ENCODE results near the gene OSBPL8.
"Not testable (repeated sequence)": the region's sequence is repeated elsewhere in the genome, so short reads cannot be mapped to it uniquely, and the experiment has no call there.

The OSBPL8 gene

GRCh38 chr12:76319595-76320319 lies 239.8 kb downstream of the OSBPL8 start:
- not testable (repeated sequence) for DNase-seq (ENCODE audit: low read depth); H3K36me3 ChIP-seq (ENCODE audit: control insufficient read depth, insufficient read depth, low read length, severe bottlenecking)

GRCh38 chr12:76318773-76319594 lies 240.6 kb downstream of the OSBPL8 start:
- no peaks in the 10 kb centered on the region for H3K27me3 ChIP-seq (replicated peaks; ENCODE audit: control insufficient read depth, insufficient read depth, low read length)
- peaks cover 8% of the 10 kb centered on the region for H3K4me1 ChIP-seq (ENCODE audit: control insufficient read depth, insufficient read depth, low read length)
- H3K36me3 ChIP-seq (ENCODE audit: control insufficient read depth, insufficient read depth, low read length, severe bottlenecking): no peaks in the 10 kb centered on the region
- H3K4me3 ChIP-seq (ENCODE audit: low read length): no peak overlapping the region
- no peak overlapping the region for H3K9ac ChIP-seq (ENCODE audit: low read length)
- no peak for DNase-seq (ENCODE audit: low read depth)
- no peaks in the 10 kb centered on the region for H3K9me3 ChIP-seq (ENCODE audit: control insufficient read depth, low read length)

More at GRCh38 chr12:76319595-76320319, 239.8 kb downstream of the OSBPL8 start:
- not testable (repeated sequence) for H3K27me3 ChIP-seq (replicated peaks; ENCODE audit: control insufficient read depth, insufficient read depth, low read length); H3K9ac ChIP-seq (ENCODE audit: low read length); H3K4me3 ChIP-seq (ENCODE audit: low read length); H3K4me1 ChIP-seq (ENCODE audit: control insufficient read depth, insufficient read depth, low read length); H3K9me3 ChIP-seq (ENCODE audit: control insufficient read depth, low read length)

- Histone ChIP-seq H3K4me3 (ENCODE audit: low read length) (no peak overlapping the region), H3K4me1 (ENCODE audit: control insufficient read depth, insufficient read depth, low read length) (peaks cover 8% of the 10 kb centered on the region)
These were observed 241.6 kb downstream of the OSBPL8 start for GRCh38 chr12:76317976-76318375.

GRCh38 chr12:76316468-76316867 lies 243.1 kb downstream of the OSBPL8 start:
- no peaks in the 10 kb centered on the region for H3K9me3 ChIP-seq (ENCODE audit: control insufficient read depth, low read length)
- no peaks in the 10 kb centered on the region for H3K36me3 ChIP-seq (ENCODE audit: control insufficient read depth, insufficient read depth, low read length, severe bottlenecking)
- no peak overlapping the region for H3K4me3 ChIP-seq (ENCODE audit: low read length)
- no peaks in the 10 kb centered on the region for H3K27me3 ChIP-seq (replicated peaks; ENCODE audit: control insufficient read depth, insufficient read depth, low read length)
- H3K4me1 ChIP-seq (ENCODE audit: control insufficient read depth, insufficient read depth, low read length): peaks cover 15% of the 10 kb centered on the region
- H3K9ac ChIP-seq (ENCODE audit: low read length): no peak overlapping the region
- no peak for DNase-seq (ENCODE audit: low read depth)

More at GRCh38 chr12:76317976-76318375, 241.6 kb downstream of the OSBPL8 start:
- no peak overlapping the region for H3K9ac ChIP-seq (ENCODE audit: low read length)
- H3K9me3 ChIP-seq (ENCODE audit: control insufficient read depth, low read length): no peaks in the 10 kb centered on the region
- no peak for DNase-seq (ENCODE audit: low read depth)
- H3K27me3 ChIP-seq (replicated peaks; ENCODE audit: control insufficient read depth, insufficient read depth, low read length): no peaks in the 10 kb centered on the region
- H3K36me3 ChIP-seq (ENCODE audit: control insufficient read depth, insufficient read depth, low read length, severe bottlenecking): no peaks in the 10 kb centered on the region

- H3K4me1 ChIP-seq (ENCODE audit: control insufficient read depth, insufficient read depth, low read length): peaks cover 14% of the 10 kb centered on the region
- no peak overlapping the region for H3K9ac ChIP-seq (ENCODE audit: low read length)
- no peaks in the 10 kb centered on the region for H3K9me3 ChIP-seq (ENCODE audit: control insufficient read depth, low read length)
- no peaks in the 10 kb centered on the region for H3K27me3 ChIP-seq (replicated peaks; ENCODE audit: control insufficient read depth, insufficient read depth, low read length)
- no peak overlapping the region for H3K4me3 ChIP-seq (ENCODE audit: low read length)
- DNase-seq (ENCODE audit: low read depth): no peak
- H3K36me3 ChIP-seq (ENCODE audit: control insufficient read depth, insufficient read depth, low read length, severe bottlenecking): no peaks in the 10 kb centered on the region
These were observed 246.3 kb downstream of the OSBPL8 start for GRCh38 chr12:76313299-76313698.

- no peak overlapping the region for H3K4me3 ChIP-seq (ENCODE audit: low read length)
- H3K9me3 ChIP-seq (ENCODE audit: control insufficient read depth, low read length): no peaks in the 10 kb centered on the region
- H3K36me3 ChIP-seq (ENCODE audit: control insufficient read depth, insufficient read depth, low read length, severe bottlenecking): no peaks in the 10 kb centered on the region
- DNase-seq (ENCODE audit: low read depth): no peak
- H3K27me3 ChIP-seq (replicated peaks; ENCODE audit: control insufficient read depth, insufficient read depth, low read length): no peaks in the 10 kb centered on the region
- peaks cover 13% of the 10 kb centered on the region for H3K4me1 ChIP-seq (ENCODE audit: control insufficient read depth, insufficient read depth, low read length)
- H3K9ac ChIP-seq (ENCODE audit: low read length): no peak overlapping the region
These were observed 247.3 kb downstream of the OSBPL8 start for GRCh38 chr12:76312315-76312714.

- no peaks in the 10 kb centered on the region for H3K9me3 ChIP-seq (ENCODE audit: control insufficient read depth, low read length)
- no peaks in the 10 kb centered on the region for H3K36me3 ChIP-seq (ENCODE audit: control insufficient read depth, insufficient read depth, low read length, severe bottlenecking)
- H3K4me1 ChIP-seq (ENCODE audit: control insufficient read depth, insufficient read depth, low read length): peaks cover 13% of the 10 kb centered on the region
- H3K4me3 ChIP-seq (ENCODE audit: low read length): no peak overlapping the region
- no peak overlapping the region for H3K9ac ChIP-seq (ENCODE audit: low read length)
- H3K27me3 ChIP-seq (replicated peaks; ENCODE audit: control insufficient read depth, insufficient read depth, low read length): no peaks in the 10 kb centered on the region
- DNase-seq (ENCODE audit: low read depth): peak; percentile 29
These were observed 247.8 kb downstream of the OSBPL8 start for GRCh38 chr12:76311796-76312195.

GRCh38 chr12:76310110-76310509 lies 249.5 kb downstream of the OSBPL8 start:
- Histone ChIP-seq H3K36me3 (ENCODE audit: control insufficient read depth, insufficient read depth, low read length, severe bottlenecking) (no peaks in the 10 kb centered on the region), H3K9ac (ENCODE audit: low read length) (no peak overlapping the region), H3K4me3 (ENCODE audit: low read length) (no peak overlapping the region), H3K9me3 (ENCODE audit: control insufficient read depth, low read length) (no peaks in the 10 kb centered on the region), H3K27me3 (replicated peaks; ENCODE audit: control insufficient read depth, insufficient read depth, low read length) (no peaks in the 10 kb centered on the region), H3K4me1 (ENCODE audit: control insufficient read depth, insufficient read depth, low read length) (peaks cover 13% of the 10 kb centered on the region)
- peak; percentile 20 for DNase-seq (ENCODE audit: low read depth)

GRCh38 chr12:76308866-76309265 lies 250.7 kb downstream of the OSBPL8 start:
- H3K9me3 ChIP-seq (ENCODE audit: control insufficient read depth, low read length): no peaks in the 10 kb centered on the region
- DNase-seq (ENCODE audit: low read depth): peak; percentile 44
- H3K4me3 ChIP-seq (ENCODE audit: low read length): no peak overlapping the region
- peaks cover 13% of the 10 kb centered on the region for H3K4me1 ChIP-seq (ENCODE audit: control insufficient read depth, insufficient read depth, low read length)
- no peaks in the 10 kb centered on the region for H3K36me3 ChIP-seq (ENCODE audit: control insufficient read depth, insufficient read depth, low read length, severe bottlenecking)
- H3K9ac ChIP-seq (ENCODE audit: low read length): no peak overlapping the region
- H3K27me3 ChIP-seq (replicated peaks; ENCODE audit: control insufficient read depth, insufficient read depth, low read length): no peaks in the 10 kb centered on the region

GRCh38 chr12:76307083-76307482 lies 252.5 kb downstream of the OSBPL8 start:
- no peaks in the 10 kb centered on the region for H3K27me3 ChIP-seq (replicated peaks; ENCODE audit: control insufficient read depth, insufficient read depth, low read length)
- no peak for DNase-seq (ENCODE audit: low read depth)

GRCh38 chr12:76303989-76304460 lies 255.5 kb downstream of the OSBPL8 start:
- DNase-seq (ENCODE audit: low read depth): no peak
- Histone ChIP-seq H3K9me3 (ENCODE audit: control insufficient read depth, low read length) (no peaks in the 10 kb centered on the region), H3K9ac (ENCODE audit: low read length) (no peak overlapping the region), H3K4me1 (ENCODE audit: control insufficient read depth, insufficient read depth, low read length) (no peaks in the 10 kb centered on the region), H3K4me3 (ENCODE audit: low read length) (no peak overlapping the region), H3K27me3 (replicated peaks; ENCODE audit: control insufficient read depth, insufficient read depth, low read length) (no peaks in the 10 kb centered on the region), H3K36me3 (ENCODE audit: control insufficient read depth, insufficient read depth, low read length, severe bottlenecking) (no peaks in the 10 kb centered on the region)

More at GRCh38 chr12:76307083-76307482, 252.5 kb downstream of the OSBPL8 start:
- H3K4me1 ChIP-seq (ENCODE audit: control insufficient read depth, insufficient read depth, low read length): peaks cover 10% of the 10 kb centered on the region
- H3K4me3 ChIP-seq (ENCODE audit: low read length): no peak overlapping the region
- H3K9me3 ChIP-seq (ENCODE audit: control insufficient read depth, low read length): no peaks in the 10 kb centered on the region
- H3K36me3 ChIP-seq (ENCODE audit: control insufficient read depth, insufficient read depth, low read length, severe bottlenecking): no peaks in the 10 kb centered on the region
- H3K9ac ChIP-seq (ENCODE audit: low read length): no peak overlapping the region

Measured in adipocyte (in vitro differentiated cells).